CD4-positive, alpha-beta T cell (primary cell): ENCODE data around the gene PSG2. TPM values are rescaled to one million over a fixed set of nuclear protein-coding genes. Genes with fewer than 3 reads are reported as not detected.

Experiments used
- total RNA-seq, 174 experiments: library from RNA in 2 of 174; stranded (reverse) in 2 of 174; gene quantifications; one replicate each; pipeline ENCODE4 v1.2.3 and lab custom pipeline; 2021 to 2026

PSG2 gene
- total RNA-seq, 2 experiments from 2014 or later, result not detected

Other genes with a start within 250 kb of the PSG2 start
- not detected for gene PSG1, start 203.0 kb downstream of the PSG2 start, total RNA-seq
- gene PSG6, start 164.8 kb downstream of the PSG2 start, total RNA-seq, result not detected
- gene PSG7, start 145.5 kb downstream of the PSG2 start, total RNA-seq, result not detected
- gene PSG11, start 56.2 kb downstream of the PSG2 start, total RNA-seq, result not detected
- gene PSG5, start 103.8 kb upstream of the PSG2 start, total RNA-seq, result not detected
- not detected for gene PSG4, start 122.9 kb upstream of the PSG2 start, total RNA-seq
- gene PSG9, start 186.8 kb upstream of the PSG2 start, total RNA-seq, result not detected